Upper lobe of right lung (tissue), 1 donor: ENCODE data around the gene BMP6. TPM values are rescaled to one million over a fixed set of nuclear protein-coding genes. Genes with fewer than 3 reads are reported as not detected.
A peak's percentile ranks its signal among the peaks of the same experiment; 100 is the strongest.

ENCODE experiments used
- ATAC-seq: fragments of 200-7000 bp; cut with Tn5 transposase; one replicate; pipeline ENCODE4 v1.9.1; 2020; ENCODE audit warnings: mild to moderate bottlenecking, moderate library complexity
- DNase-seq: peaks from one replicate; pipeline ENCODE4 v3.0.0-alpha.2; 2020
- H3K27ac ChIP-seq: fragments of 200-600 bp; one replicate; pipeline ENCODE4 v1.8.0; 2022
- H3K27me3 ChIP-seq: fragments of 200-600 bp; one replicate; pipeline ENCODE4 v1.8.0; 2022; ENCODE audit warnings: mild to moderate bottlenecking
- H3K36me3 ChIP-seq: fragments of 200-600 bp; one replicate; pipeline ENCODE4 v1.8.0; 2022
- H3K4me1 ChIP-seq: fragments of 200-600 bp; one replicate; pipeline ENCODE4 v1.8.0; 2022
- H3K4me3 ChIP-seq: fragments of 200-600 bp; one replicate; pipeline ENCODE4 v1.8.0; 2022; ENCODE audit warnings: mild to moderate bottlenecking
- H3K9me3 ChIP-seq: fragments of 200-600 bp; one replicate; pipeline ENCODE4 v1.8.0; 2022
- intact Hi-C: fragments of 100-400 bp; cut with DNase I; formaldehyde crosslinking; loops from one replicate; pipeline ENCODE4 v1.11.0; 2022
- total RNA-seq: library from RNA; stranded (reverse); fragmentation: NEBNext Ultra II Directional; extraction: Animal tissue kit (Norgen Biotek cat#: 25700); gene quantifications from one replicate; pipeline ENCODE4 v1.2.1, GENCODE V29; 2021
- TF ChIP-seq, protein P1 (sequence below): fragments of 200-600 bp; IDR thresholded peaks from one replicate; pipeline ENCODE4 v1.8.0; 2022; ENCODE audit warnings: antibody characterized with exemption
- donor health status: DM: no; HTN: yes; CAD: no; lungs with severe emphysema.

BMP6 gene
- total RNA-seq, 1 donor from 2014 or later, result 6.6 TPM

DNA sequence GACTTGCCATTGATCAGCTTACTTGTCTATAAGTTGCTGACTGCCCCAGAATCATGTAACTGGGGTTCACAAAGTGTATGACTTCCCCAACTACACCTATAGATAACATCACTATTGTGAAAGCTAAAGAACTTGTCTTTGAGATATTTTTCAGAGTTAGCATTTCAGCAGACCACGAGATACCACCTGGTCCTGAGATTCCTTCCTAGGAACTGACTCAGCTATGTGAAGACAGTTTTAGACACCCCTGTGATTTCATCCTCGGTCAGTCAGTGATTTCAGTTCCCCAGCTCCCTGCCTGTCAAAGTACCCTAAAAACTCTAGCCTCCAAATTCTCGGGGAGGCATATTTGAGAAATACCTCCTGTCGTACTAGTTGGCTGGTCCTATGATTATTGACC lies 122.3 kb downstream of the BMP6 start:
- Histone ChIP-seq H3K36me3 (no peaks in the 10 kb centered on the region), H3K27me3 (no peaks in the 10 kb centered on the region), H3K4me1 (no peaks in the 10 kb centered on the region), H3K27ac (no peak overlapping the region), H3K9me3 (peaks cover 10% of the 10 kb centered on the region), H3K4me3 (no peak overlapping the region)
- DNase-seq, result no peak
- ATAC-seq, result no peak
- TF ChIP-seq, protein P1, sequence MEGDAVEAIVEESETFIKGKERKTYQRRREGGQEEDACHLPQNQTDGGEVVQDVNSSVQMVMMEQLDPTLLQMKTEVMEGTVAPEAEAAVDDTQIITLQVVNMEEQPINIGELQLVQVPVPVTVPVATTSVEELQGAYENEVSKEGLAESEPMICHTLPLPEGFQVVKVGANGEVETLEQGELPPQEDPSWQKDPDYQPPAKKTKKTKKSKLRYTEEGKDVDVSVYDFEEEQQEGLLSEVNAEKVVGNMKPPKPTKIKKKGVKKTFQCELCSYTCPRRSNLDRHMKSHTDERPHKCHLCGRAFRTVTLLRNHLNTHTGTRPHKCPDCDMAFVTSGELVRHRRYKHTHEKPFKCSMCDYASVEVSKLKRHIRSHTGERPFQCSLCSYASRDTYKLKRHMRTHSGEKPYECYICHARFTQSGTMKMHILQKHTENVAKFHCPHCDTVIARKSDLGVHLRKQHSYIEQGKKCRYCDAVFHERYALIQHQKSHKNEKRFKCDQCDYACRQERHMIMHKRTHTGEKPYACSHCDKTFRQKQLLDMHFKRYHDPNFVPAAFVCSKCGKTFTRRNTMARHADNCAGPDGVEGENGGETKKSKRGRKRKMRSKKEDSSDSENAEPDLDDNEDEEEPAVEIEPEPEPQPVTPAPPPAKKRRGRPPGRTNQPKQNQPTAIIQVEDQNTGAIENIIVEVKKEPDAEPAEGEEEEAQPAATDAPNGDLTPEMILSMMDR, result no peak
- intact Hi-C loops, result no loop called here

DNA sequence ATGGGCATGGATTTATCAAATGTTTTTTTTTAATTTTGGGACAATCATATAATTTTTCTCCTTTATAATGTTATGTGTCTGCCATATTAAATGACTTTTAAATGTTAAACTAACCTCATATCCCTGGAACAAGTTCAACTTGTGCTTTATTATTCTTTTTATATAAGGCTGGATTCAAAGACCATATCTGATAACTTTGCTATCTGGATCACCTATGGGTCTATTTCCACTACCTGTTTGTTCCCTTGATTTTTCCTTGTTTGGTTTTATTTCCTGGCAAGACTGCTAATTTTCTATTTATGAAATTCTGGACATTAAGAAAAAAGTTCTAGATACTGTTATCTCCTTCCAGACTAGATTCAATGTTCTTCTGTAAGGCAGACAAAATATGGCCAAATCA lies 125.9 kb downstream of the BMP6 start:
- Histone ChIP-seq H3K4me1 (no peaks in the 10 kb centered on the region), H3K9me3 (peaks cover 10% of the 10 kb centered on the region), H3K36me3 (no peaks in the 10 kb centered on the region), H3K4me3 (no peak overlapping the region), H3K27ac (no peak overlapping the region), H3K27me3 (no peaks in the 10 kb centered on the region)
- ATAC-seq, result no peak
- no peak for DNase-seq
- intact Hi-C loops, result no loop called here
- TF ChIP-seq, protein P1, result no peak

DNA sequence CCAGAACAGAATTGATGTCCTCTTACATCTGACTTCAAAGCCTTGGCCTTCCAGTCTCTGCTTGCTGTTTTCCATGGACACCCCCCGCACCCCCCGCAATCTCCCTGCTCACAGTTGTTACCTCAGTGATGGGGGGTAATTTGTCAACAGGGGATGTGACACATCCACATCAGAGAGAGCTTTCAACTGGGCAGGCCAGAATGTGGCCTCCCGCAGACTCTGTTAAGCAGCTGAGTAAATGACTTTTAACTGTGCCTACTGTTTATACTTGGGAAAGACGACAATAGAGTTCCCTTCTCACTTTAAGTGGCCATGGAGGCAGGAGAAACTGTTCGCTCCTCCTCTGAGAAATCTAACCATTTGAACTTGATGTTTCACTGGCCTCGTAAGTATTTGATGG lies 133.7 kb downstream of the BMP6 start:
- no peak for ATAC-seq
- Histone ChIP-seq H3K4me1 (no peaks in the 10 kb centered on the region), H3K36me3 (no peaks in the 10 kb centered on the region), H3K27ac (no peak overlapping the region), H3K27me3 (no peaks in the 10 kb centered on the region), H3K4me3 (no peak overlapping the region), H3K9me3 (no peaks in the 10 kb centered on the region)
- DNase-seq, result no peak
- intact Hi-C loops, result no loop called here
- TF ChIP-seq, protein P1, result no peak

DNA sequence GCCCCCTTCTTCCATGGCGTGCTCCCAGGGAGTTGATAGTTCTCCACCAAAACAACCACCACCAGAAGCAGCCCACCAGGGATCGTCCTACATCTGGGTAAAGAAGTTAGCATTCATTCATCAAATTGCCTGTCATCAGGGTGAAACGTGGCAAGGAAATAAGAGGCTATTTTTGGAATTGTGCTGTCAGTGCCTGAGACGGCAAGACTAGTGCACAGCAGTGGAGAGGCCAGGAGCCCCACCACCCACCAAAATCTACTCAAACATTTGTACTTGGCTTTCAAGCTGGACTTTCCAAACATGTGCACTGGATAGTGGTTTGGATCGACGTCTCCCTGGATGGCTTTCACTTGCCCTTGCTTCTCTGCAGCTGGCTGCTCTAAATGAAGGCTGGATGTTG lies 139.9 kb downstream of the BMP6 start:
- intact Hi-C loops, result no loop called here
- no peaks in the 10 kb centered on the region for H3K27me3 ChIP-seq
- no peak for ATAC-seq
- TF ChIP-seq, protein P1, result no peak
- no peak overlapping the region for H3K27ac ChIP-seq
- DNase-seq, result no peak
- H3K4me3 ChIP-seq, result no peak overlapping the region
- H3K9me3 ChIP-seq, result no peaks in the 10 kb centered on the region
- H3K4me1 ChIP-seq, result no peaks in the 10 kb centered on the region
- no peaks in the 10 kb centered on the region for H3K36me3 ChIP-seq

DNA sequence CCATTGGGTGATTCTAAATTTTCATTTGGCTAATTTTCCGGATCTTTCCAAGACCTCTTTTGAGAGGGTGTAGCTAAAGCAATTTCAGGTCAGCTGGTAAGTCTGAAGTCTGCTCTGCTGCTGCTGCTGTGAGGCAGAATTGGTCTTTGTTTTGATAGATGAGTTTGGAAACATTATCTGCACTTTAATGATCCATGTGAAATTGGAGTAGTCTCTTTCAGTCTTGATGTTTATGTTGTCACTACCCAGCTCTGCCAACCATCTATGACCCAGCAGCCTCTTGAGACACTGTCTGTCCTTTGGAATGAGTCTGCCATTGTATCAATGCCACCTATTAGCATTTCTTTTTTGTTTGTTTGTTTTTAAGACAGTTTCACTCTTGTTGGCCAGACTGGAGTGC lies 140.6 kb downstream of the BMP6 start:
- Histone ChIP-seq H3K27ac (no peak overlapping the region), H3K4me3 (no peak overlapping the region), H3K4me1 (no peaks in the 10 kb centered on the region), H3K27me3 (no peaks in the 10 kb centered on the region), H3K9me3 (no peaks in the 10 kb centered on the region), H3K36me3 (no peaks in the 10 kb centered on the region)
- TF ChIP-seq, protein P1, result no peak
- ATAC-seq (no peak), DNase-seq (no peak)
- intact Hi-C loops, result no loop called here

DNA sequence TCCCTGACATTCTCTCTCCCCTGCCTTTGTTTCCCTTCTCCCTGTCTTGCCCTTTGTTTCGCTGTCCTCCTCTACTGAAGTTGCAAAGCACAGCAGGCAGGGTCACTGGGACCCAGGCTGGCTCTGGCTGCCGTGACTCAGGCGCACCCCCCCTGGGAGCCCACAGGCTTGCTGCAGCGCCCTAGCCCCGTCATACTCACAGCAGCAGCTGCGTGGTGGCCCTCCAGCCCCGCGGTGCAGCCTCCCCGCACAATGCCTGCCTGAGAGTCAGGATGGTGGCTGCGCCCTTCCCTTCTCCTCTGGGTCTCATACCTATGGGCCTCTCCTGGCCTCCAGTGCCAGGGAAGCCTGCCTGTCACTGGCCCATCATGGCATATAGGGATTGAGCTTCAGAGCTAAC lies 143.0 kb downstream of the BMP6 start:
- DNase-seq (no peak), ATAC-seq (peak; percentile 13)
- H3K36me3 ChIP-seq, result no peaks in the 10 kb centered on the region
- TF ChIP-seq, protein P1, result no peak
- intact Hi-C loops, result no loop called here
- H3K27ac ChIP-seq, result no peak overlapping the region
- no peaks in the 10 kb centered on the region for H3K27me3 ChIP-seq
- H3K4me1 ChIP-seq, result no peaks in the 10 kb centered on the region
- H3K9me3 ChIP-seq, result no peaks in the 10 kb centered on the region
- no peak overlapping the region for H3K4me3 ChIP-seq
